HEK293T (cell line): ENCODE results near the gene DYRK1A.

Experiments used
- ARNT ChIP-seq: fragments of 450-650 bp; IDR thresholded peaks from 2 replicates; pipeline ENCODE4 v1.6.1; 2017; ENCODE audit warnings: mild to moderate bottlenecking
- BHLHE40 ChIP-seq: fragments of 450-650 bp; IDR thresholded peaks from 2 replicates; pipeline ENCODE4 v1.6.1; 2016; ENCODE audit warnings: mild to moderate bottlenecking, moderate library complexity, borderline replicate concordance
- CTBP1 ChIP-seq: fragments of 450-650 bp; IDR thresholded peaks from 2 replicates; pipeline ENCODE4 v1.6.1; 2016; ENCODE audit warnings: borderline replicate concordance
- ELF4 ChIP-seq: fragments of 450-650 bp; IDR thresholded peaks from 2 replicates; pipeline ENCODE4 v1.6.1; 2017; ENCODE audit warnings: antibody characterized with exemption
- FOXA1 ChIP-seq: fragments of 450-650 bp; IDR thresholded peaks from 2 replicates; pipeline ENCODE4 v1.6.1; 2016; ENCODE audit warnings: mild to moderate bottlenecking
- FOXK2 ChIP-seq: fragments of 450-650 bp; IDR thresholded peaks from 2 replicates; pipeline ENCODE4 v1.6.1; 2016; ENCODE audit warnings: mild to moderate bottlenecking
- FOXM1 ChIP-seq: fragments of 450-650 bp; IDR thresholded peaks from 2 replicates; pipeline ENCODE4 v1.6.1; 2017; ENCODE audit warnings: mild to moderate bottlenecking, borderline replicate concordance
- HDGF ChIP-seq: fragments of 450-650 bp; IDR thresholded peaks from 2 replicates; pipeline ENCODE4 v1.6.1; 2017; ENCODE audit warnings: antibody characterized with exemption, borderline replicate concordance
- L3MBTL2 ChIP-seq: fragments of 450-650 bp; conservative IDR thresholded peaks from 2 replicates; pipeline ENCODE4 v1.6.1; 2016; ENCODE audit warnings: mild to moderate bottlenecking
- LEF1 ChIP-seq: fragments of 450-650 bp; IDR thresholded peaks from 2 replicates; pipeline ENCODE4 v1.6.1; 2017; ENCODE audit warnings: mild to moderate bottlenecking, borderline replicate concordance
- SP1 ChIP-seq: fragments of 450-650 bp; IDR thresholded peaks from 2 replicates; pipeline ENCODE4 v1.6.1; 2017
- SUZ12 ChIP-seq: fragments of 450-650 bp; IDR thresholded peaks from 2 replicates; pipeline ENCODE4 v1.6.1; 2016; ENCODE audit warnings: mild to moderate bottlenecking
- TF ChIP-seq, protein P1 (sequence below): fragments of 450-650 bp; IDR thresholded peaks from 2 replicates; pipeline ENCODE4 v1.6.1; 2016

DNA sequence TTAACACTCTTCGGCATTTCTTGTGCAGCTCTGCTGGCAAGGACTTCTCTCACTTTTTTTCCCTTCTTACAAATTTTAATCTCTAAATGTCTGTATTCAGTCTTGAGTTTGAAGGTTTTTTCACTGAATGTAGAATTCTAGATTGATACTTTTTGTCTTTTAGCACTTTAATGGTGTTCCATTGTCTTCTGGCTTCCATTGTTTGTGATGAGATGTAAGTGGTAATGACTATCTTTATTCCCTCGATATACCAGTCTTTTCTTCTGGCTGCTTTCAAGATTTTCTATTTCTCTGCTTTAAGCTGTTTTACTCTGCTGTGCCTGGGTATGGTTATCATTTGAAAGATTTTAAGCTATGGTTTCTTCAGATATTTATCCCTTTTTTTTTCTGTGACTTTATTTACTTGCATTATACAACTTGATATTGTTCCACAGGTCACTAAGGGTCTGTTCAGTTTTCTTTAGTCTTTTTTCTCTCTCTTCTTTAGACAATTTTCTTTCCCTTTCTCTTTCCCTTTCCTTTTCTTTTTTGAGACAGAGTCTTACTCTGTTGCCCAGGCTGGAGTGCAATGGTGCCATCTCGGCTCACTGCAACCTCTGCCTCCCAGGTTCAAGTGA, 35.8 kb downstream of the DYRK1A start:
- TF ChIP-seq BHLHE40 (no peak), CTBP1 (no peak), FOXK2 (no peak), FOXM1 (no peak), SUZ12 (no peak), LEF1 (no peak), SP1 (no peak), ELF4 (no peak), ARNT (no peak), FOXA1 (no peak), HDGF (no peak), L3MBTL2 (no peak)
- TF ChIP-seq, protein P1, sequence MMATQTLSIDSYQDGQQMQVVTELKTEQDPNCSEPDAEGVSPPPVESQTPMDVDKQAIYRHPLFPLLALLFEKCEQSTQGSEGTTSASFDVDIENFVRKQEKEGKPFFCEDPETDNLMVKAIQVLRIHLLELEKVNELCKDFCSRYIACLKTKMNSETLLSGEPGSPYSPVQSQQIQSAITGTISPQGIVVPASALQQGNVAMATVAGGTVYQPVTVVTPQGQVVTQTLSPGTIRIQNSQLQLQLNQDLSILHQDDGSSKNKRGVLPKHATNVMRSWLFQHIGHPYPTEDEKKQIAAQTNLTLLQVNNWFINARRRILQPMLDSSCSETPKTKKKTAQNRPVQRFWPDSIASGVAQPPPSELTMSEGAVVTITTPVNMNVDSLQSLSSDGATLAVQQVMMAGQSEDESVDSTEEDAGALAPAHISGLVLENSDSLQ: no peak
